Endothelial cell of umbilical vein (primary cell): Measurements from ENCODE around the gene TTLL5. TPM values are rescaled to one million over a fixed set of nuclear protein-coding genes. Genes with fewer than 3 reads are reported as not detected.
A peak's percentile ranks its signal among the peaks of the same experiment; 100 is the strongest.

Source experiments
- BruUV-seq: library from RNA; stranded (reverse); fragments of 400-500 nt; replicated peaks from 2 replicates; lab custom pipeline; 2021; lab: Mats Ljungman, UMichigan
- CTCF ChIA-PET: fragments of 300-600, 350-600 bp; sonication (Branson Sonifier 250); formaldehyde crosslinking; loops from one replicate; lab custom pipeline; 2021; ENCODE audit warnings: antibody characterized with exemption, inconsistent platforms; lab: Charles Lee
- POLR2A ChIA-PET: fragments of 300-600, 350-600 bp; sonication (Branson Sonifier 250); formaldehyde crosslinking; loops from one replicate; lab custom pipeline; 2021; ENCODE audit warnings: antibody characterized with exemption, inconsistent platforms; lab: Charles Lee
- DNase-seq: peaks from one replicate; pipeline ENCODE4 v3.0.0-alpha.2; 2011; ENCODE audit warnings: low read depth, low spot score
- FAIRE-seq: peaks from 2 replicates; lab custom pipeline; 2011; peaks lifted over from hg19 to GRCh38; lab: Jason Lieb, UNC
- H2AFZ ChIP-seq: 2 replicates; pipeline ENCODE4 v1.6.0; 2012; ENCODE audit warnings: low read depth, low read length, control low read depth, inconsistent platforms
- H3K27ac ChIP-seq: 2 replicates; pipeline ENCODE4 v1.5.1; 2011; ENCODE audit warnings: low read depth, mild to moderate bottlenecking, control low read depth, low read length, moderate library complexity; ENCODE audit not compliant: insufficient read depth
- H3K27me3 ChIP-seq, 2 experiments: 2 replicates each; pipeline versions ENCODE4 v1.6.0 to v1.6.1; 2011; ENCODE audit warnings: low read length in 2 of 2, mixed read lengths in 1 of 2; ENCODE audit not compliant: control insufficient read depth in 2 of 2, insufficient read depth in 2 of 2
- H3K36me3 ChIP-seq, 2 experiments: 2 replicates in 1 of 2; 3 replicates in 1 of 2; pipeline ENCODE4 v1.5.1; 2011; ENCODE audit warnings: low read length in 2 of 2, mild to moderate bottlenecking in 1 of 2, moderate library complexity in 1 of 2; ENCODE audit not compliant: control insufficient read depth in 2 of 2, insufficient read depth in 2 of 2; ENCODE audit errors: extremely low read depth in 1 of 2
- H3K4me1 ChIP-seq: 3 replicates; pipeline ENCODE4 v1.5.1; 2011; ENCODE audit warnings: mild to moderate bottlenecking, low read length; ENCODE audit not compliant: control insufficient read depth, insufficient read depth; ENCODE audit errors: extremely low read depth
- H3K4me2 ChIP-seq: 2 replicates; pipeline ENCODE4 v1.6.1; 2011; ENCODE audit warnings: low read length, control low read depth, mixed read lengths; ENCODE audit not compliant: insufficient read depth
- H3K4me3 ChIP-seq, 3 experiments: fragments of 200-600 bp in 1 of 3; sonication (generic), shearing (Covaris generic) in 1 of 3; replicated peaks in 1 of 3; 2 replicates each; pipeline ENCODE4 v1.5.1; 2011 to 2016; ENCODE audit warnings: control low read depth in 3 of 3, low read length in 3 of 3, mild to moderate bottlenecking in 2 of 3, inconsistent platforms in 1 of 3, low read depth in 1 of 3, moderate library complexity in 1 of 3; ENCODE audit not compliant: insufficient read depth in 1 of 3
- H3K79me2 ChIP-seq: 2 replicates; pipeline ENCODE4 v1.6.0; 2012; ENCODE audit warnings: low read length, inconsistent platforms; ENCODE audit not compliant: control insufficient read depth, insufficient read depth
- H3K9ac ChIP-seq: replicated peaks from 2 replicates; pipeline ENCODE3; 2011; ENCODE audit warnings: low read length, control low read depth; ENCODE audit not compliant: insufficient read depth; ENCODE audit errors: extremely low read depth
- H3K9me1 ChIP-seq: replicated peaks from 3 replicates; pipeline ENCODE4 v1.6.0; 2011; ENCODE audit warnings: mild to moderate bottlenecking, low read length; ENCODE audit not compliant: control insufficient read depth, insufficient read depth; ENCODE audit errors: extremely low read depth
- H3K9me3 ChIP-seq: replicated peaks from 2 replicates; pipeline ENCODE4 v1.5.1; 2012; ENCODE audit warnings: low read length, inconsistent platforms; ENCODE audit not compliant: control insufficient read depth, insufficient read depth
- H4K20me1 ChIP-seq: replicated peaks from 2 replicates; pipeline ENCODE3; 2011; ENCODE audit warnings: mild to moderate bottlenecking, low read length; ENCODE audit not compliant: control insufficient read depth, insufficient read depth; ENCODE audit errors: extremely low read depth
- CTCF ChIP-seq, 2 donors: IDR thresholded peaks; 1 replicate in 1 of 2; 2 replicates in 1 of 2; pipeline ENCODE4 v1.5.1; 2011; ENCODE audit warnings: low read length in 2 of 2, mild to moderate bottlenecking in 2 of 2, moderate library complexity in 2 of 2, control low read depth in 1 of 2, inconsistent platforms in 1 of 2, low read depth in 1 of 2; ENCODE audit not compliant: insufficient read depth in 1 of 2; ENCODE audit errors: extremely low read depth in 1 of 2
- EZH2 ChIP-seq: IDR thresholded peaks from 2 replicates; pipeline ENCODE4 v1.6.1; 2012; ENCODE audit warnings: borderline replicate concordance, low read depth, mild to moderate bottlenecking, moderate library complexity, low read length, inconsistent platforms; ENCODE audit not compliant: severe bottlenecking
- FOS ChIP-seq: IDR thresholded peaks from 2 replicates; pipeline ENCODE4 v1.6.1; 2011; ENCODE audit warnings: mild to moderate bottlenecking, low read length, moderate library complexity, borderline replicate concordance; ENCODE audit not compliant: insufficient read depth
- GATA2 ChIP-seq: IDR thresholded peaks from 2 replicates; pipeline ENCODE4 v1.7.0; 2011; ENCODE audit warnings: low read depth, mild to moderate bottlenecking, moderate library complexity, mixed read lengths, low read length; ENCODE audit not compliant: insufficient read length, insufficient read depth
- JUN ChIP-seq: IDR thresholded peaks from 2 replicates; pipeline ENCODE4 v1.6.1; 2011; ENCODE audit warnings: borderline replicate concordance, low read depth; ENCODE audit not compliant: insufficient read length, insufficient read depth
- MYC ChIP-seq: IDR thresholded peaks from one replicate; pipeline ENCODE4 v1.6.1; 2011; ENCODE audit warnings: mild to moderate bottlenecking, low read depth, low read length
- POLR2A ChIP-seq: IDR thresholded peaks from 2 replicates; pipeline ENCODE4 v1.6.1; 2012; ENCODE audit warnings: low read depth, mild to moderate bottlenecking, control low read depth, low read length
- POLR2AphosphoS5 ChIP-seq: IDR thresholded peaks from 2 replicates; pipeline ENCODE4 v1.6.1; 2012; ENCODE audit warnings: low read depth, mild to moderate bottlenecking, control low read depth, low read length, moderate library complexity; ENCODE audit not compliant: insufficient read depth
- dilution Hi-C: fragments of 300-500 bp; cut with MboI; formaldehyde crosslinking; loops from one replicate; pipeline ENCODE4 v1.15.0; 2019; ENCODE audit warnings: low sequenced_read_pairs; ENCODE audit not compliant: extremely low pct_ligation_motif_present
- intact Hi-C: fragments of 100-400 bp; cut with micrococcal nuclease; formaldehyde crosslinking; loops from one replicate; pipeline ENCODE4 v1.10.0; 2022
- polyA plus RNA-seq, 4 experiments: library from polyadenylated mRNA; depleted of rRNA in 3 of 4; stranded (reverse) in 3 of 4; unstranded in 1 of 4; fragments of >200 nt; gene quantifications; 2 replicates each; pipeline versions ENCODE4 v1.2.1 to v1.2.3, GENCODE V29; 2011 to 2012; ENCODE audit warnings: missing spikeins in 1 of 4
- total RNA-seq: library from RNA; stranded (reverse); gene quantifications from 2 replicates; pipeline ENCODE4 v1.2.3, GENCODE V29; 2021
- TF ChIP-seq, protein P1 (sequence below): IDR thresholded peaks from 2 replicates; pipeline ENCODE4 v1.6.1; 2011; ENCODE audit not compliant: insufficient read depth, insufficient read length

The TTLL5 gene
- total and polyA plus RNA-seq, 2 donors (not counting 3 experiments of a cell fraction or from before 2014, with no cell fraction given): 33.2 to 93.6 TPM

- Histone ChIP-seq H2AFZ (peak overlapping the region; percentile 97), H3K79me2 (no peaks in the 10 kb centered on the region), H4K20me1 (no peaks in the 10 kb centered on the region), H3K4me3 (peak overlapping the region; percentile 66 to 73 (median 68)), H3K27ac (peak overlapping the region; percentile 62), H3K9me1 (no peaks in the 10 kb centered on the region), H3K4me1 (peaks cover 28% of the 10 kb centered on the region), H3K9ac (peak overlapping the region; percentile 83), H3K4me2 (peak overlapping the region; percentile 77), H3K27me3 (no peaks in the 10 kb centered on the region), H3K9me3 (no peaks in the 10 kb centered on the region), H3K36me3 (no peaks in the 10 kb centered on the region)
- TF ChIP-seq CTCF (IDR thresholded peaks at IDR 0.05; ENCODE audit: extremely low read depth in 1 of 2, insufficient read depth in 1 of 2, low read depth in 1 of 2, low read length in 2 of 2) (peak; percentile 32 to 74), MYC (no peak)
- DNase-seq: peak; percentile 78
- BruUV-seq: no TSS peak
- peak; percentile 79 for FAIRE-seq
- CTCF ChIA-PET: interaction anchor here (0.5 to 12.4 kb wide), 70 partner anchors 9 to 952 kb away, joined by 3 to 617 read pairs (median 5); partner anchors contain the start of genes ERG28, FLVCR2 and TTLL5
- intact Hi-C loops: loop anchor here (1.0 to 5.0 kb wide), 6 partner anchors 76 to 405 kb away; partner anchors contain the start of genes ERG28 and TTLL5
- POLR2A ChIA-PET: interaction anchor here (1.1 kb wide), 1 partner anchor 188 kb away, joined by 4 read pairs; no protein-coding TSS in a partner anchor
- dilution Hi-C loops: loop anchor here (25.0 kb wide), 1 partner anchor 270 kb away; no protein-coding TSS in a partner anchor
Measured at GRCh38 chr14:75982266-75983018, 321.4 kb downstream of the TTLL5 start.

- ChIA-PET POLR2A (interaction anchor here (1.1 kb wide), 1 partner anchor 189 kb away, joined by 4 read pairs; no protein-coding TSS in a partner anchor), CTCF (interaction anchor here (0.5 to 12.4 kb wide), 68 partner anchors 8 to 951 kb away, joined by 3 to 617 read pairs (median 5); partner anchors contain the start of genes ERG28, FLVCR2 and TTLL5)
- Histone ChIP-seq H3K9ac (peak overlapping the region; percentile 28), H3K27me3 (no peaks in the 10 kb centered on the region), H3K4me2 (peak overlapping the region; percentile 45), H3K9me3 (no peaks in the 10 kb centered on the region), H3K4me3 (peak overlapping the region in 2 of 3 experiments; percentile 32 to 66), H3K9me1 (no peaks in the 10 kb centered on the region), H3K36me3 (no peaks in the 10 kb centered on the region), H2AFZ (peak overlapping the region; percentile 77), H3K27ac (no peak overlapping the region), H3K79me2 (no peaks in the 10 kb centered on the region), H3K4me1 (peaks cover 34% of the 10 kb centered on the region), H4K20me1 (no peaks in the 10 kb centered on the region)
- FAIRE-seq (no peak), DNase-seq (no peak)
- TF ChIP-seq, protein P1, sequence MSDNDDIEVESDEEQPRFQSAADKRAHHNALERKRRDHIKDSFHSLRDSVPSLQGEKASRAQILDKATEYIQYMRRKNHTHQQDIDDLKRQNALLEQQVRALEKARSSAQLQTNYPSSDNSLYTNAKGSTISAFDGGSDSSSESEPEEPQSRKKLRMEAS: no peak
- TF ChIP-seq MYC (no peak), JUN (no peak), FOS (no peak), CTCF (IDR thresholded peaks at IDR 0.05; ENCODE audit: extremely low read depth in 1 of 2, insufficient read depth in 1 of 2, low read depth in 1 of 2, low read length in 2 of 2) (no peak), POLR2A (no peak), POLR2AphosphoS5 (no peak), GATA2 (no peak), EZH2 (no peak)
- intact Hi-C loops (loop anchor here (2.0 to 5.0 kb wide), 2 partner anchors 322 to 404 kb away; partner anchors contain the start of genes ERG28 and TTLL5), dilution Hi-C loops (loop anchor here (25.0 kb wide), 1 partner anchor 271 kb away; no protein-coding TSS in a partner anchor)
- BruUV-seq: no TSS peak
Measured at GRCh38 chr14:75983019-75983358, 321.9 kb downstream of the TTLL5 start.
